RCC 7860 (cell line): ENCODE measurements around the gene ELMO1.

Experiments used
- DNase-seq: peaks from one replicate; pipeline ENCODE4 v3.0.0-alpha.2; 2015; ENCODE audit warnings: low spot score
- FAIRE-seq: peaks from 2 replicates; lab custom pipeline; 2012; peaks lifted over from hg19 to GRCh38; lab: Jason Lieb, UNC

ELMO1 gene

GRCh38 chr7:37320140-37320847 lies 128.4 kb downstream of the ELMO1 start:
- no peak for FAIRE-seq

GRCh38 chr7:37318541-37318940 lies 130.1 kb downstream of the ELMO1 start:
- no peak for DNase-seq
- FAIRE-seq, result no peak

More at GRCh38 chr7:37320140-37320847, 128.4 kb downstream of the ELMO1 start:
- DNase-seq, result no peak

GRCh38 chr7:37315772-37316715 lies 132.6 kb downstream of the ELMO1 start:
- DNase-seq (no peak), FAIRE-seq (no peak)

- no peak for FAIRE-seq
- no peak for DNase-seq
These were observed 136.1 kb downstream of the ELMO1 start for GRCh38 chr7:37312608-37313007.

GRCh38 chr7:37311355-37311754 lies 137.3 kb downstream of the ELMO1 start:
- DNase-seq, result no peak

GRCh38 chr7:37310327-37311080 lies 138.2 kb downstream of the ELMO1 start:
- no peak for DNase-seq

More at GRCh38 chr7:37311355-37311754, 137.3 kb downstream of the ELMO1 start:
- FAIRE-seq, result no peak

GRCh38 chr7:37309493-37309892 lies 139.2 kb downstream of the ELMO1 start:
- FAIRE-seq, result no peak
- no peak for DNase-seq

More at GRCh38 chr7:37310327-37311080, 138.2 kb downstream of the ELMO1 start:
- FAIRE-seq, result no peak

- DNase-seq (no peak), FAIRE-seq (no peak)
These were observed 143.7 kb downstream of the ELMO1 start for GRCh38 chr7:37304921-37305320.

GRCh38 chr7:37297546-37297945 lies 151.1 kb downstream of the ELMO1 start:
- no peak for FAIRE-seq
- no peak for DNase-seq

- DNase-seq (no peak), FAIRE-seq (no peak)
These were observed 153.3 kb downstream of the ELMO1 start for GRCh38 chr7:37295401-37295800.

- DNase-seq (no peak), FAIRE-seq (no peak)
These were observed 157.9 kb downstream of the ELMO1 start for GRCh38 chr7:37290731-37291130.

GRCh38 chr7:37289781-37290180 lies 158.9 kb downstream of the ELMO1 start:
- FAIRE-seq, result no peak

GRCh38 chr7:37289367-37289766 lies 159.3 kb downstream of the ELMO1 start:
- DNase-seq, result no peak

More at GRCh38 chr7:37289781-37290180, 158.9 kb downstream of the ELMO1 start:
- no peak for DNase-seq

GRCh38 chr7:37287131-37287855 lies 161.4 kb downstream of the ELMO1 start:
- DNase-seq (no peak), FAIRE-seq (no peak)

More at GRCh38 chr7:37289367-37289766, 159.3 kb downstream of the ELMO1 start:
- FAIRE-seq, result no peak

GRCh38 chr7:37286454-37286832 lies 162.2 kb downstream of the ELMO1 start:
- FAIRE-seq (no peak), DNase-seq (no peak)

- DNase-seq, result no peak
- FAIRE-seq, result no peak
These were observed 162.8 kb downstream of the ELMO1 start for GRCh38 chr7:37285706-37286453.

- FAIRE-seq (no peak), DNase-seq (no peak)
These were observed 163.8 kb downstream of the ELMO1 start for GRCh38 chr7:37284805-37285231.

GRCh38 chr7:37284285-37284684 lies 164.4 kb downstream of the ELMO1 start:
- DNase-seq (no peak), FAIRE-seq (no peak)

- DNase-seq, result no peak
- FAIRE-seq, result no peak
These were observed 164.9 kb downstream of the ELMO1 start for GRCh38 chr7:37283716-37284115.

- DNase-seq (no peak), FAIRE-seq (no peak)
These were observed 165.7 kb downstream of the ELMO1 start for GRCh38 chr7:37282927-37283326.
